HL-60/S4 (cell line): ENCODE results near the gene FAM161A.

ENCODE experiments used
- in situ Hi-C: fragments of 300-500 bp; cut with MboI; formaldehyde crosslinking; loops from 2 replicates; pipeline ENCODE4 v1.14.3; 2022; ENCODE audit warnings: low sequenced_read_pairs

Gene FAM161A

GRCh38 chr2:61787941-61788563, 65.8 kb downstream of the FAM161A start:
- in situ Hi-C loops, result no loop called here

GRCh38 chr2:61786876-61787275, 67.0 kb downstream of the FAM161A start:
- in situ Hi-C loops, result no loop called here

GRCh38 chr2:61785583-61785982, 68.3 kb downstream of the FAM161A start:
- in situ Hi-C loops, result no loop called here

GRCh38 chr2:61784643-61785042, 69.2 kb downstream of the FAM161A start:
- in situ Hi-C loops, result no loop called here

- in situ Hi-C loops, result no loop called here
Observed at GRCh38 chr2:61775956-61776570, 77.8 kb downstream of the FAM161A start.
